Measurements from ENCODE around the gene IL1RAPL2. TPM values are rescaled to one million over a fixed set of nuclear protein-coding genes. Genes with fewer than 3 reads are reported as not detected.

The IL1RAPL2 gene
- total RNA-seq, 1 donor from 2014 or later, result not detected

DNA sequence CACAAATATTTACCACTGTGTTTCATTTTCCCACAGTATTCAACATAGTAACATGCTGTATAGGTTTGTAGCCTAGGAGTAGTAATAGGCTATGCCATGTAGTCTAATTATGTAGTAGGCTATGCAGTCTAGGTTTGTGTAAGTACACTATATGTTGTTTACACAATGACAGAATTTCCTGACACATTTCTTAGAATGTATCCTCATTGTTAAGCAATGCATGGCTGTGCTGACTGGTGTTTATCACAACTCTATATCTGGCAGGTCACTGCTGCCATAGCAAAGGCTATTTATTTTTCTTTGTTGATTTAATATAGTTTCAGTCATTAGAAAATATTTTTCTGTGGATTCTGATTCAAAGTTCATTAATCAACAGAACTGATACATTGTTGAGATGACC, 762.8 kb downstream of the IL1RAPL2 start:
- no peaks in the 10 kb centered on the region for H3K9me3 ChIP-seq
- no peak overlapping the region for H3K27ac ChIP-seq
- no peak for DNase-seq
- H3K27me3 ChIP-seq, result no peaks in the 10 kb centered on the region
- H3K4me1 ChIP-seq, result no peaks in the 10 kb centered on the region
- no peak for ATAC-seq
- TF ChIP-seq, protein P1, sequence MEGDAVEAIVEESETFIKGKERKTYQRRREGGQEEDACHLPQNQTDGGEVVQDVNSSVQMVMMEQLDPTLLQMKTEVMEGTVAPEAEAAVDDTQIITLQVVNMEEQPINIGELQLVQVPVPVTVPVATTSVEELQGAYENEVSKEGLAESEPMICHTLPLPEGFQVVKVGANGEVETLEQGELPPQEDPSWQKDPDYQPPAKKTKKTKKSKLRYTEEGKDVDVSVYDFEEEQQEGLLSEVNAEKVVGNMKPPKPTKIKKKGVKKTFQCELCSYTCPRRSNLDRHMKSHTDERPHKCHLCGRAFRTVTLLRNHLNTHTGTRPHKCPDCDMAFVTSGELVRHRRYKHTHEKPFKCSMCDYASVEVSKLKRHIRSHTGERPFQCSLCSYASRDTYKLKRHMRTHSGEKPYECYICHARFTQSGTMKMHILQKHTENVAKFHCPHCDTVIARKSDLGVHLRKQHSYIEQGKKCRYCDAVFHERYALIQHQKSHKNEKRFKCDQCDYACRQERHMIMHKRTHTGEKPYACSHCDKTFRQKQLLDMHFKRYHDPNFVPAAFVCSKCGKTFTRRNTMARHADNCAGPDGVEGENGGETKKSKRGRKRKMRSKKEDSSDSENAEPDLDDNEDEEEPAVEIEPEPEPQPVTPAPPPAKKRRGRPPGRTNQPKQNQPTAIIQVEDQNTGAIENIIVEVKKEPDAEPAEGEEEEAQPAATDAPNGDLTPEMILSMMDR (IDR thresholded peaks at IDR 0.05), result no peak
- H3K4me3 ChIP-seq, result no peak overlapping the region
- intact Hi-C loops (cut with DNase I), result no loop called here
- H3K36me3 ChIP-seq, result no peaks in the 10 kb centered on the region

DNA sequence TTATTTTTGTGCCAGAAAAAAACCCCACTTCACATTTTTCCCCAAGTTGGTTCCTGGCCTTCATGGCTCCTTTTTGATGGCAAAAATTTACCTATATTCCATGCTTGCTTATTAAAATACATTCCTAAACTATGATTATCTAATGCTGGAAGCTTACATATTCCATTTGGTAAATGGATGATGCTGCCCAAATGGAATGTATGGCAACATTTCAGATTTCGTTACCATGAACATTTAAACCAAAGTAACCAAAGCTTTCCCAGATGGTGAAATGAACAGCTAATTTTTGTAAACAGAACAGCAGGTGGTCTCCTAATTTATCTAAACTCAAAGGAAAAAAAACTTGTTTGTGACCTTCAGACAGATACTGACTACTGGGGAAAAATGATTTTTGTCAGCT, 765.2 kb downstream of the IL1RAPL2 start:
- no peaks in the 10 kb centered on the region for H3K4me1 ChIP-seq
- no peaks in the 10 kb centered on the region for H3K36me3 ChIP-seq
- TF ChIP-seq, protein P1 (IDR thresholded peaks at IDR 0.05), result no peak
- intact Hi-C loops (cut with DNase I), result no loop called here
- H3K4me3 ChIP-seq, result no peak overlapping the region
- no peak for ATAC-seq
- DNase-seq, result no peak
- H3K27me3 ChIP-seq, result no peaks in the 10 kb centered on the region
- H3K27ac ChIP-seq, result no peak overlapping the region
- no peaks in the 10 kb centered on the region for H3K9me3 ChIP-seq

DNA sequence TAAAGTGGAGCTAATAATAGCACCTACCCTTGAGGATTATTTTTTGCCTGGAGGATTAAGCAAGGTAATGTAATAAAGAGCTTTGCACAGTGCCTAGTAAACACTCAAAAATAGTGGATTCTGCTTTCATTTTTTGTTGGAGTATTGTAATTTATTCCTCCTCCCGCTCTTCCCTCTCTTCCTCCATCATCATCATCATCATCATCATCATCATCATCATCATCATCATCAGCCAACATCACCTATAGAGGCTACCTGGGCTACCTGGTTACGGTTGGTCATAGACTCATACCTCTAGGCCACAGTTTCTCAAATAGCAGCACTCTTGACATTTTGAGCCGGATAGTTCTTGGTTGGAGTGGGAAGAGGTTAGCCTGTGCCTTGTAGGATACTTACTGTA, 781.4 kb downstream of the IL1RAPL2 start:
- intact Hi-C loops (cut with DNase I), result no loop called here
- H3K27me3 ChIP-seq, result no peaks in the 10 kb centered on the region
- H3K27ac ChIP-seq, result no peak overlapping the region
- no peak overlapping the region for H3K4me3 ChIP-seq
- no peak for ATAC-seq
- no peaks in the 10 kb centered on the region for H3K9me3 ChIP-seq
- no peaks in the 10 kb centered on the region for H3K36me3 ChIP-seq
- TF ChIP-seq, protein P1 (IDR thresholded peaks at IDR 0.05), result no peak
- no peaks in the 10 kb centered on the region for H3K4me1 ChIP-seq
- DNase-seq, result no peak

DNA sequence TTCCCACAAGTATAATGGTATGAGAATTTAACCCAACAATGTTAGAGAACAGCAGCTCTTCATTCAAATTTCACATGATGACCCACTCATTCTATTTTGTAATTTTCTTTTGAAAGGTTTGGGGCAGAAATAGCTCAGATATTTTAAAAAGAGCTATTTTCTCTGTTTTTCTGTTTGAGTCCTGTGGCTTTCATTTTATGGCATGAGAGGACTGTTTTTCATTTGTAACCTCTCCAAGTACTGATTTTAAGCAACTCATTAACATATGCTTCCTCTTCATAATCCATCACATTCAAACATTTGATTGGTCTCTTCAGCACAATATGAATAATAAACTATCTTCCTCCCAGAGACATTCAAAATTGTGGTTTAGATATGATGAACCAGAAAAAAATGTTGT, 783.5 kb downstream of the IL1RAPL2 start:
- Histone ChIP-seq H3K4me1 (no peaks in the 10 kb centered on the region), H3K9me3 (no peaks in the 10 kb centered on the region), H3K27me3 (no peaks in the 10 kb centered on the region), H3K4me3 (no peak overlapping the region), H3K36me3 (no peaks in the 10 kb centered on the region), H3K27ac (no peak overlapping the region)
- TF ChIP-seq, protein P1 (IDR thresholded peaks at IDR 0.05), result no peak
- intact Hi-C loops (cut with DNase I), result no loop called here
- ATAC-seq, result no peak
- no peak for DNase-seq

DNA sequence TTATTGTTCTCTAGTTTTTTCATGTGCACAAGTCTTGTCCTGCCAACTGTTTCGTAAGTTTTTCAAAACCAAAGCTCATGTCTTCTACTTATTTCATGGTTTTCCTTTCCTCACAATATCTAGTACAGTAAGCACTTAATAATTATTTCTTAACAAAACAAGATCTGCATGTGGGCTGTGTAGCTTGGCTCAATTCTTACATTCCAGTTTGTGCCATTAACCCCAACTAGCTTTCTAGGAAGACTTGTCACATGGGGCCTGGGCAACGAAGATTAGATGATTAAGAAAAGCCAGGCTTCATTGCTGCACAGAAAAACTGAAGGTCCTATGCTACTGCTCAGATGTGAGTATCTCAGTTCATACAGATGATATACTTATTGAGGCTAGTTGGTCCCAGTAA, 809.8 kb downstream of the IL1RAPL2 start:
- Histone ChIP-seq H3K9me3 (no peaks in the 10 kb centered on the region), H3K27ac (no peak overlapping the region), H3K36me3 (no peaks in the 10 kb centered on the region), H3K4me1 (no peaks in the 10 kb centered on the region), H3K27me3 (no peaks in the 10 kb centered on the region), H3K4me3 (no peak overlapping the region)
- TF ChIP-seq, protein P1 (IDR thresholded peaks at IDR 0.05), result no peak
- intact Hi-C loops (cut with DNase I), result no loop called here
- ATAC-seq, result no peak
- DNase-seq, result no peak

- H3K27me3 ChIP-seq, result no peaks in the 10 kb centered on the region
- H3K9me3 ChIP-seq, result no peaks in the 10 kb centered on the region
- ATAC-seq (no peak), DNase-seq (no peak)
- no peaks in the 10 kb centered on the region for H3K4me1 ChIP-seq
- TF ChIP-seq, protein P1 (IDR thresholded peaks at IDR 0.05), result no peak
- intact Hi-C loops (cut with DNase I), result no loop called here
- H3K27ac ChIP-seq, result no peak overlapping the region
- H3K36me3 ChIP-seq, result no peaks in the 10 kb centered on the region
- H3K4me3 ChIP-seq, result no peak overlapping the region
These were observed 858.7 kb downstream of the IL1RAPL2 start for GRCh38 chrX:105424729-105425128.
